ENCODE measurements around the gene APLP2.

Gene APLP2

GRCh38 chr11:130054966-130055365 is 14.7 kb upstream of the APLP2 start:
- intact Hi-C loops (cut with DNase I): no loop called here

GRCh38 chr11:130055617-130056016 is 14.1 kb upstream of the APLP2 start:
- intact Hi-C loops (cut with DNase I): no loop called here
- peak in 3 of 10 donors; percentile 25 to 77 (median 34) for DNase-seq

More at GRCh38 chr11:130054966-130055365, 14.7 kb upstream of the APLP2 start:
- no peak for DNase-seq

- intact Hi-C loops (cut with DNase I): no loop called here
- DNase-seq: no peak
Observed at GRCh38 chr11:130061017-130061416, 8.7 kb upstream of the APLP2 start.

GRCh38 chr11:130062026-130062425 is 7.7 kb upstream of the APLP2 start:
- intact Hi-C loops (cut with DNase I): no loop called here

GRCh38 chr11:130063451-130063850 is 6.2 kb upstream of the APLP2 start:
- intact Hi-C loops (cut with DNase I): no loop called here
- DNase-seq: no peak

More at GRCh38 chr11:130062026-130062425, 7.7 kb upstream of the APLP2 start:
- no peak for DNase-seq

GRCh38 chr11:130064596-130064995 is 5.1 kb upstream of the APLP2 start:
- no peak for DNase-seq
- intact Hi-C loops (cut with DNase I): no loop called here

- intact Hi-C loops (cut with DNase I): no loop called here
- no peak for DNase-seq
Observed at GRCh38 chr11:130066338-130066737, 3.4 kb upstream of the APLP2 start.

GRCh38 chr11:130068546-130068985 is 1.1 kb upstream of the APLP2 start:
- DNase-seq: peak in 4 of 10 donors; percentile 12 to 92 (median 16)
- intact Hi-C loops (cut with DNase I): no loop called here

GRCh38 chr11:130068986-130069658 is 572 bp upstream of the APLP2 start:
- DNase-seq: peak; percentile 38 to 94 (median 55)
- intact Hi-C loops (cut with DNase I): loop anchor here (1.0 kb wide), 1 partner anchor 67 kb away; the partner anchor contains the start of gene PRDM10

GRCh38 chr11:130070109-130070845 is 583 bp downstream of the APLP2 start:
- DNase-seq: peak; percentile 20 to 93 (median 42)
- intact Hi-C loops (cut with DNase I): loop anchor here (2.0 to 10.0 kb wide), 2 partner anchors 55 to 147 kb away; no protein-coding TSS in a partner anchor

GRCh38 chr11:130070846-130071200 is 1.1 kb downstream of the APLP2 start:
- intact Hi-C loops (cut with DNase I): loop anchor here (2.0 to 10.0 kb wide), 2 partner anchors 54 to 148 kb away; no protein-coding TSS in a partner anchor
- DNase-seq: peak in 1 of 10 donors; percentile 5

- intact Hi-C loops (cut with DNase I): loop anchor here (2.0 to 10.0 kb wide), 2 partner anchors 54 to 148 kb away; no protein-coding TSS in a partner anchor
- DNase-seq: no peak
Observed at GRCh38 chr11:130071211-130071712, 1.6 kb downstream of the APLP2 start.

- intact Hi-C loops (cut with DNase I): loop anchor here (10.0 kb wide), 1 partner anchor 50 kb away; no protein-coding TSS in a partner anchor
- no peak for DNase-seq
Observed at GRCh38 chr11:130074736-130075135, 5.0 kb downstream of the APLP2 start.

- intact Hi-C loops (cut with DNase I): loop anchor here (10.0 kb wide), 1 partner anchor 48 kb away; no protein-coding TSS in a partner anchor
- DNase-seq: no peak
Observed at GRCh38 chr11:130076778-130077481, 7.2 kb downstream of the APLP2 start.

- DNase-seq: no peak
- intact Hi-C loops (cut with DNase I): loop anchor here (10.0 kb wide), 1 partner anchor 47 kb away; no protein-coding TSS in a partner anchor
Observed at GRCh38 chr11:130077671-130078070, 8.0 kb downstream of the APLP2 start.

GRCh38 chr11:130078080-130078479 is 8.4 kb downstream of the APLP2 start:
- intact Hi-C loops (cut with DNase I): loop anchor here (10.0 kb wide), 1 partner anchor 47 kb away; no protein-coding TSS in a partner anchor
- DNase-seq: no peak

- DNase-seq: no peak
- intact Hi-C loops (cut with DNase I): no loop called here
Observed at GRCh38 chr11:130085671-130086290, 16.1 kb downstream of the APLP2 start.

GRCh38 chr11:130086669-130087068 is 17.0 kb downstream of the APLP2 start:
- intact Hi-C loops (cut with DNase I): no loop called here
- no peak for DNase-seq

- DNase-seq: no peak
- intact Hi-C loops (cut with DNase I): no loop called here
Observed at GRCh38 chr11:130087294-130087926, 17.7 kb downstream of the APLP2 start.

Measured in posterior cingulate gyrus (tissue), 11 donors.